ENCODE measurements around the gene BACH1. TPM values are rescaled to one million over a fixed set of nuclear protein-coding genes. Genes with fewer than 3 reads are reported as not detected.
"Not testable (repeated sequence)": the region's sequence is repeated elsewhere in the genome, so short reads cannot be mapped to it uniquely, and the experiment has no call there.

Gene BACH1
- total and polyA plus RNA-seq, 2 of the 8 experiments (the other 6 are each of a cell fraction or from before 2014, with no cell fraction given): 6.9 to 50.7 TPM

DNA sequence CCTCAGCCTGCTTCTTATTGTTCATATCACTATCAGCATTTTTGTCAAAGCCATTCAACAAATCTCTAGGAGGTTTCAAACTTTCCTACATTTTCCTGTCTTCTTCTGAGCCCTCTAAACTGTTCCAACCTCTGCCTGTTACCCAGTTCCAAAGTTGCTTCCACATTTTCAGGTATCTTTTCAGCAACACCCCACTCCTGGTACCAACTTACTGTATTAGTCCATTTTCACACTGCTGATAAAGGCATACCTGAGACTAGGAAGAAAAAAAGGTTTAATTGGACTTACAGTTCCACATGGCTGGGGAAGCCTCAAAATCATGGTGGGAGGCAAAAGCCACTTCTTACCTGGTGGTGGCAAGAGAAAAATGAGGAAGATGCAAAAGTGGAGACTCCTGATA, 44.9 kb upstream of the BACH1 start:
- H3K14ac ChIP-seq (ENCODE audit: insufficient read length); H2BK120ac ChIP-seq (replicated peaks; ENCODE audit: low read depth, low read length); DNase-seq (ENCODE audit: low read depth in 1 of 2, low spot score in 2 of 2); H3K27ac ChIP-seq (ENCODE audit: low read depth, low read length); H3K4me1 ChIP-seq (replicated peaks in 1 of 4; ENCODE audit: control insufficient read depth in 3 of 4, insufficient read depth in 4 of 4, low read length in 3 of 4); H2AK5ac ChIP-seq (ENCODE audit: low read depth, low read length); H4K20me1 ChIP-seq (replicated peaks in 1 of 2; ENCODE audit: control insufficient read depth in 1 of 2, insufficient read depth in 2 of 2, low read length in 2 of 2); H3K56ac ChIP-seq (replicated peaks; ENCODE audit: insufficient read length, low read depth, low read length); H3K18ac ChIP-seq (ENCODE audit: extremely low read depth, low read length); H3K23me2 ChIP-seq (ENCODE audit: low read depth, low read length); H3K23ac ChIP-seq (ENCODE audit: insufficient read length); H3K4me3 ChIP-seq (ENCODE audit: extremely low read depth in 1 of 4, insufficient read depth in 2 of 4, low read depth in 3 of 4, low read length in 4 of 4); H2BK15ac ChIP-seq (ENCODE audit: low read length); H2AFZ ChIP-seq (ENCODE audit: low read length); H3K79me1 ChIP-seq (ENCODE audit: low read depth, low read length); H3K4me2 ChIP-seq (ENCODE audit: insufficient read depth in 1 of 2, low read depth in 2 of 2, low read length in 2 of 2); H2BK12ac ChIP-seq (ENCODE audit: low read depth, low read length); H4K8ac ChIP-seq (ENCODE audit: extremely low read depth, insufficient read depth, low read length); H2BK5ac ChIP-seq (ENCODE audit: low read depth, low read length); H4K91ac ChIP-seq (replicated peaks; ENCODE audit: insufficient read length, low read length); H3K4ac ChIP-seq (replicated peaks; ENCODE audit: insufficient read length, low read depth, low read length); FAIRE-seq; H2BK20ac ChIP-seq (ENCODE audit: low read length); H3K79me2 ChIP-seq (ENCODE audit: control insufficient read depth in 1 of 2, insufficient read depth in 2 of 2, low read length in 2 of 2); POLR2A ChIA-PET (ENCODE audit: partially characterized antibody); H4K5ac ChIP-seq (ENCODE audit: insufficient read length, low read depth, low read length); H3K27me3 ChIP-seq (replicated peaks in 1 of 4; ENCODE audit: control insufficient read depth in 3 of 4, extremely low read depth in 1 of 4, insufficient read depth in 3 of 4, low read length in 3 of 4); H3K9ac ChIP-seq (replicated peaks in 1 of 4; ENCODE audit: extremely low read depth in 1 of 4, low read depth in 3 of 4, low read length in 3 of 4); H3K36me3 ChIP-seq (ENCODE audit: control insufficient read depth in 2 of 4, insufficient read depth in 4 of 4, low read length in 3 of 4): not testable (repeated sequence)
- H3K9me3 ChIP-seq (ENCODE audit: insufficient read depth in 2 of 2, low read depth in 1 of 2, low read length in 1 of 2): peaks cover 4 to 14% of the 10 kb centered on the region in 2 experiments; a peak in 2 of 4 replicates
- CTCF ChIA-PET (ENCODE audit: partially characterized antibody): interaction anchor here (1.1 to 1.5 kb wide), 3 partner anchors 12 to 95 kb away, joined by 3 read pairs; no protein-coding TSS in a partner anchor

Measured in H1 (cell line).